ENCODE data around the gene TNFRSF11A.

TNFRSF11A gene

GRCh38 chr18:62386091-62386490 lies 61.0 kb downstream of the TNFRSF11A start:
- no peak for FAIRE-seq

GRCh38 chr18:62386601-62387000 lies 61.5 kb downstream of the TNFRSF11A start:
- no peak for FAIRE-seq

- no peak for FAIRE-seq
Measured at GRCh38 chr18:62387257-62387656, 62.1 kb downstream of the TNFRSF11A start.

GRCh38 chr18:62388855-62389760 lies 64.0 kb downstream of the TNFRSF11A start:
- no peak for FAIRE-seq

GRCh38 chr18:62389761-62390481 lies 64.8 kb downstream of the TNFRSF11A start:
- no peak for FAIRE-seq

- no peak for FAIRE-seq
Measured at GRCh38 chr18:62394006-62394763, 69.1 kb downstream of the TNFRSF11A start.

GRCh38 chr18:62396381-62396780 lies 71.3 kb downstream of the TNFRSF11A start:
- no peak for FAIRE-seq

DNA sequence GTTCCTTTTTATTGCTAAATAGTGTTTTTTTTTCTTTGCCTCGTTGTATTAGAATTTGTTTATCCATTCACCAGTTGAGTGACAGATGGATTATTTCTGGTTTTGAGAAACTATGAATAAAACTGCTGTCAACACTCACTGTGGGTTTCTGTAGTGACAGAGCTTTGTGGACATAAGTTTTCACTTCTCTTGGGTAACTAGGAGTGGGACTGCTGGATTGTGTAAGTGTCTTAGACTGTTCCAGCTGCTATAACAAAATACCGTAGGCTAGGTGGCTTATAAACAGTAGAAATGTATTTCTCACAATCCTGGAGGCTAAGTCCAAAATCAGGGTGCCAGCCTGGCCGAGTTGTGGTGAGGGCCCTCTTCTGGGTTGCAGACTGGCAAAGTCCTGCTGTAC lies 71.9 kb downstream of the TNFRSF11A start:
- no peak for FAIRE-seq

- FAIRE-seq: no peak
Measured at GRCh38 chr18:62398291-62398690, 73.2 kb downstream of the TNFRSF11A start.

DNA sequence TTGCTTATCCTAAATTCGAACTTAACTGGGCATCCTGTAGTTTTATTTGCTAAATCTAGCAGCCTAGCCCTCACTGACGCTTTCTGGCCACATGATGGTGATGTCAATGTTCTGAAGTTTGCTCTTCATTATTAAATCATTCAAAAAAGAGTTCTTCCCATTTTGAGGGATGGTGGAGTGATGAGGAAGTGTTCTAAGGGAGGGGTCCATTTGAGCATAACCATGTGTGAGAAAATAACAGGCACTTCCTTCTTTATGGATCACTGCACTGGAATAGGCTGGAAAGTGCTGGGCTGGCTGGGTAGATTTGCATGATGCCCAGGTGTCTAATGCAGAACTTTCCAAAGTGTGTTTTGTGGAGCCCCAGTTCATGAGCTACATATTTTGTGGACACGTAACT lies 74.2 kb downstream of the TNFRSF11A start:
- no peak for FAIRE-seq

- no peak for FAIRE-seq
Measured at GRCh38 chr18:62399781-62400308, 74.7 kb downstream of the TNFRSF11A start.

- FAIRE-seq: no peak
Measured at GRCh38 chr18:62400916-62401315, 75.8 kb downstream of the TNFRSF11A start.

DNA sequence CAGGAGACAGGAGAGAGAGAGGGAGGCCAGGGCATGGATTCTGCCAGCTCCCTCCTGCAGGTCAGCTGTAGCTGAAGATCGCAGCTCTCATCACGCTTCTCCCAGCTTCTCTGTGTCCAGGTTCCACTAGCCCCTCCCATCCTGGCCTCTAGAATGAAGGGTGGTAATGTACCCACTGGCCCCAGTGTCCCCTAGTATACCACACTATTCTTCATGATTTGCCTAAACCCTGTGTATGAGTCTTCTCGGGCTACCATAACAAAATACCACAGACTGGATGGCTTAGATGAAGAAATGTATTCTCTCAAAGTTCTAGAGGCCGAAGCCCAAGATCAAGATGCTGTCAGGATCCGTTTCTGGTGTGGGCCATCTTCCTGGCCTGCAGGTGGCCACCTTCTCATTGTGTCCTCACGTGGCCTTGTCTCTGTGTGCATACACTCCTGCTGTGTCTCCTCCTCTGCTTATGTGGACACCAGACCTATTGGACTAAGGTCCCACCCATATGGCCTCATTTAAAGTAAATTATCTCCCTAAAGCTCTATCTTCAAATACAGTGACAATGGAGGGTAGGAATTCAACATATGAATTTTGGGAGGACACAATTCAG lies 77.3 kb downstream of the TNFRSF11A start:
- FAIRE-seq: no peak

GRCh38 chr18:62403120-62403519 lies 78.0 kb downstream of the TNFRSF11A start:
- FAIRE-seq: no peak

GRCh38 chr18:62404881-62405280 lies 79.8 kb downstream of the TNFRSF11A start:
- FAIRE-seq: no peak

DNA sequence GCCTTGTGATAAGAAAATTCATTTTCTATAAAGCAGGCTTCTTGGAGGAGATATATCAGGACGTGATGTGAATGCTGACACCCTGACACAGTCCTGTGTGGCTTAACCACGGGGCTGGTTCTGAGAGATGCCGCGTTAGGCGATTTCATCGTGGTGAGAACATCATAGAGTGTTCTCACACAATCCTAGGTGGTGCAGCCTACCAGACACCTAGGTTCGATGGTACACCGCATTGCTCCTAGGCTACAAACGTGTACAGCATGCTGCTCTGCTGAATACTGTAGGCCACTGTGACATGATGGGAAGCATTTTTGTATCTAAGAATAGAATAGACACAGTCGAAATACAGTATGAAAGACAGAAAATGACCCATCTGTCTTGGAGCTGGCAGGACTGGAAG lies 82.5 kb downstream of the TNFRSF11A start:
- no peak for FAIRE-seq

GRCh38 chr18:62409821-62410220 lies 84.7 kb downstream of the TNFRSF11A start:
- FAIRE-seq: no peak

GRCh38 chr18:62412231-62412979 lies 87.3 kb downstream of the TNFRSF11A start:
- FAIRE-seq: no peak

DNA sequence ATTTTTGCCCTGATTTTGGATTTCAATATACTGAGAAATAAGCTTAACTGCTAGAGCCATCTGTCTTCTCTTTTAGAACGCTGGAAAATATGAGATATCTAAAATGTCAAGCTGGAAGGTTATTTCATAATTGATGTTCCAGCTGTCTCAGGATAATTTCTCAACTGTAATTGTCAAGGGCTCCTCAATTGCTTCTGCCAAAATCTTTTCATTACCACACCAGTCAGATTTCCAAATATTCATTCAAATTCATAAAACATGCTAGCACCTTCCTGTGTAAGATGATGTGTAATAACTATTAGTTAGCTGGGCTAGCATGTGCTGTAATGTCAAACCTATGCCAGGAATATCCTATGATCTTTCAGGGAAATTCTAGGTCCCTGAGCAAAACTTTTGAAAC lies 88.1 kb downstream of the TNFRSF11A start:
- no peak for FAIRE-seq

DNA sequence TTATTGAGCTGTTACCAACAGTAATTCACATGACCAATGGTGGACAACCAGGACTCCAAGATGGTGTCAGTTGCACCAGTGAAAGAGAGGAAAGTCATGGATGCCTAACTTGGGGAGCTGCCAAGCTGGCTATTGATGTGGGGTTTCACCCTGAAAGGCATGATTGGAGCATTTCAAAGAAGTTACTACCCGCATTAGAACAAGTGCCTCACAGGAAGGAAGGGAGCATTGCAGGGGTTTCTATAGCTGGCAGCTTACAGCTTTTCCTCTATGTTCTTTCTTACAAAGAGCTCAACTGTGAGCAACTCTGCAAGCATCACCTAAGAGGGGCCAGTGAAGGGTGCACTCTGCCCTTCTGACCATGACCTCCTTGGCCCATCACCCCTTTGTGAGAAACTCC lies 93.1 kb downstream of the TNFRSF11A start:
- no peak for FAIRE-seq

GRCh38 chr18:62420151-62420512 lies 95.0 kb downstream of the TNFRSF11A start:
- no peak for FAIRE-seq
